GM10266 (cell line): ENCODE measurements around the gene ARHGAP44.
A peak's percentile ranks its signal among the peaks of the same experiment; 100 is the strongest.
"Not testable (repeated sequence)": the region's sequence is repeated elsewhere in the genome, so short reads cannot be mapped to it uniquely, and the experiment has no call there.

ENCODE experiments used
- DNase-seq: peaks from one replicate; pipeline ENCODE4 v3.0.0; 2012; ENCODE audit errors: extremely low spot score
- CTCF ChIP-seq: IDR thresholded peaks from 2 replicates; pipeline ENCODE4 v1.5.1; 2012; ENCODE audit warnings: mild to moderate bottlenecking, low read depth; ENCODE audit not compliant: control insufficient read depth, insufficient read depth; ENCODE audit errors: missing control alignments

Gene ARHGAP44

GRCh38 chr17:12965988-12966387 lies 176.7 kb downstream of the ARHGAP44 start:
- no peak for DNase-seq
- no peak for TF ChIP-seq CTCF

- TF ChIP-seq CTCF = no peak
These were observed 177.1 kb downstream of the ARHGAP44 start for GRCh38 chr17:12966413-12966812.

GRCh38 chr17:12967962-12968361 lies 178.7 kb downstream of the ARHGAP44 start:
- no peak for TF ChIP-seq CTCF

More at GRCh38 chr17:12966413-12966812, 177.1 kb downstream of the ARHGAP44 start:
- no peak for DNase-seq

GRCh38 chr17:12973496-12974004 lies 184.3 kb downstream of the ARHGAP44 start:
- no peak for TF ChIP-seq CTCF
- no peak for DNase-seq

More at GRCh38 chr17:12967962-12968361, 178.7 kb downstream of the ARHGAP44 start:
- no peak for DNase-seq

GRCh38 chr17:12974005-12974531 lies 184.8 kb downstream of the ARHGAP44 start:
- peak; percentile 36 for DNase-seq
- TF ChIP-seq CTCF = no peak

- no peak for DNase-seq
- no peak for TF ChIP-seq CTCF
These were observed 187.9 kb downstream of the ARHGAP44 start for GRCh38 chr17:12977008-12977751.

- not testable (repeated sequence) for DNase-seq
These were observed 189.5 kb downstream of the ARHGAP44 start for GRCh38 chr17:12978787-12979186.
